ENCODE results near the gene MAG. TPM values are rescaled to one million over a fixed set of nuclear protein-coding genes. Genes with fewer than 3 reads are reported as not detected.

MAG gene
- total RNA-seq, 6 experiments from 2014 or later = not detected

DNA sequence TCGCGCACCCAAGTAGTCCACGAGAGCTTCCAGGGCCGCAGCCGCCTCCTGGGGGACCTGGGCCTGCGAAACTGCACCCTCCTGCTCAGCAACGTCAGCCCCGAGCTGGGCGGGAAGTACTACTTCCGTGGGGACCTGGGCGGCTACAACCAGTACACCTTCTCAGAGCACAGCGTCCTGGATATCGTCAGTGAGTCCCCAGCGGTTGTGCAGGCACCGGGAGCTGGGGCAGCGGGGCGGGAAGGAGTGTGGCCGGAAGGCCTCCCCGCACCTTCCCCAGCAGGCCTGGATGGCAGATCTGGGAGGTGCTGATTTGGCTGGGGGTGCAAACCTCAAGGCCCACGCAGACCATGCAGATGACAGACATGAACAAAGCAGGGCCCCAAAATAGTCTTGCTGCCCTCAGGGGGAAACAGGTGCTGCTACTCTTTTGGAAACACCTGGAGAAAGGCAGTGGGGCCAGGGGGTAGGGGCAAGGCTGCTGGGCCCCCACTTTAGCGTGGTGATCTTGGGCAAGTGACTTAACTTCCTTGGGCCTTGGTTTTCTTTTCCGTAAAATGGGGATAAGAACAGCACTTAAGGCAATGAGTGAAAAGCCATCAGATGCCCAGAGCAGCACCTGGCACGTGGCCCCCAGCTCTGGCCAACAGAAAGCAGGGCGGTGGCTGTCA, 4.0 kb downstream of the MAG start:
- H3K36me3 Mint-ChIP-seq (ENCODE audit: low read depth) = no peaks in the 10 kb centered on the region
- no peak for DNase-seq
- H3K9me3 Mint-ChIP-seq = no peaks in the 10 kb centered on the region
- TF ChIP-seq, protein P1, sequence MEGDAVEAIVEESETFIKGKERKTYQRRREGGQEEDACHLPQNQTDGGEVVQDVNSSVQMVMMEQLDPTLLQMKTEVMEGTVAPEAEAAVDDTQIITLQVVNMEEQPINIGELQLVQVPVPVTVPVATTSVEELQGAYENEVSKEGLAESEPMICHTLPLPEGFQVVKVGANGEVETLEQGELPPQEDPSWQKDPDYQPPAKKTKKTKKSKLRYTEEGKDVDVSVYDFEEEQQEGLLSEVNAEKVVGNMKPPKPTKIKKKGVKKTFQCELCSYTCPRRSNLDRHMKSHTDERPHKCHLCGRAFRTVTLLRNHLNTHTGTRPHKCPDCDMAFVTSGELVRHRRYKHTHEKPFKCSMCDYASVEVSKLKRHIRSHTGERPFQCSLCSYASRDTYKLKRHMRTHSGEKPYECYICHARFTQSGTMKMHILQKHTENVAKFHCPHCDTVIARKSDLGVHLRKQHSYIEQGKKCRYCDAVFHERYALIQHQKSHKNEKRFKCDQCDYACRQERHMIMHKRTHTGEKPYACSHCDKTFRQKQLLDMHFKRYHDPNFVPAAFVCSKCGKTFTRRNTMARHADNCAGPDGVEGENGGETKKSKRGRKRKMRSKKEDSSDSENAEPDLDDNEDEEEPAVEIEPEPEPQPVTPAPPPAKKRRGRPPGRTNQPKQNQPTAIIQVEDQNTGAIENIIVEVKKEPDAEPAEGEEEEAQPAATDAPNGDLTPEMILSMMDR (IDR thresholded peaks at IDR 0.05) = no peak
- H3K4me1 Mint-ChIP-seq (ENCODE audit: low read depth) = no peaks in the 10 kb centered on the region
- peaks cover 18% of the 10 kb centered on the region for H3K27me3 Mint-ChIP-seq (ENCODE audit: insufficient read depth)
- H3K4me3 Mint-ChIP-seq = no peak overlapping the region
- no peak overlapping the region for H3K27ac Mint-ChIP-seq

DNA sequence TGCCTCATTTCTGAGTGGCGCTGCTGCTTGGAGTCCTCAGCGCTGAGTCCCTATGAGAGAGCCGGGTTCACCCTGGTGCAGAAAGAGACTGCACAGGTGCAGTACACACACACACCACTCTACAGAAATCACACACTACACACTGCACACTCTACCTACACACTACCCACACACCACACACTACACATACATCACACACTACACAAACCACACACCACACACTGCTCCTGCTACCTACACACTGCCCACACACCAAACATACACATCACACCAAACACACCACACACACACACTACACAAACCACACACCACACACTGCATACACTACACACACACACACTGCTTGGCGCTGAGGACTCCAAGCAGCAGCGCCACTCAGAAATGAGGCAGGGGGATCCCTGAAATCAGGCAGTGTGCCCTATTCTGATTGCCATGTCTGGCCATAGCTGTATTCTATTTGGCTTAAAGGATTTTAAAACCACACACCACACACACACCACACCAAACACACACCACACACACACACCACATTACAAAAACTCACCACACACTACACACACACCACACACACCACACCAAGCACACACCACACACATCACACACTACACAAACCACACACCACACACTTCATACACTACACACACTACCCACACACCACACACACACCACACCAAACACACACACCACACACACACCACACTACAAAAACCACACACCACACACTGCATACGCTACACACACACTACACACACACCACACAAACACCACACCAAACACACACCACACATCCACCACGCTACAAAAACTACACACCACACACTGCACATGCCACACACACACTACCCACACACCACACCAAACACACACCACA, 4.9 kb downstream of the MAG start:
- DNase-seq = no peak
- Mint-ChIP-seq H3K27ac (no peak overlapping the region), H3K9me3 (no peaks in the 10 kb centered on the region), H3K36me3 (ENCODE audit: low read depth) (no peaks in the 10 kb centered on the region), H3K4me1 (ENCODE audit: low read depth) (no peaks in the 10 kb centered on the region), H3K27me3 (ENCODE audit: insufficient read depth) (peaks cover 15% of the 10 kb centered on the region), H3K4me3 (no peak overlapping the region)
- TF ChIP-seq, protein P1 (IDR thresholded peaks at IDR 0.05) = no peak

DNA sequence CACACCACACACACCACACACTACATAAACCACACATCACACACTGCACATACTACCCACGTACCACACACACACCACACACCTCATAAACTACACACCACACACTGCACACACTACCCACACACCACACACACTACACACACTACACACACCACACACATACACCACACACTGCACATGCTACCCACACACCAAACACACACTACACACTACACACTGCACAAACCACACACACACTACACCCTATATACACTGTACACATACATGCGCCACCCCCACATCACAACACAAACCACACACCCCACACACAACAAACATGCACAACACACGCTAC, 5.5 kb downstream of the MAG start:
- Mint-ChIP-seq H3K36me3 (ENCODE audit: low read depth) (no peaks in the 10 kb centered on the region), H3K27ac (no peak overlapping the region), H3K9me3 (no peaks in the 10 kb centered on the region), H3K4me1 (ENCODE audit: low read depth) (no peaks in the 10 kb centered on the region), H3K4me3 (no peak overlapping the region), H3K27me3 (ENCODE audit: insufficient read depth) (peaks cover 16% of the 10 kb centered on the region)
- TF ChIP-seq, protein P1 (IDR thresholded peaks at IDR 0.05) = no peak
- no peak for DNase-seq

DNA sequence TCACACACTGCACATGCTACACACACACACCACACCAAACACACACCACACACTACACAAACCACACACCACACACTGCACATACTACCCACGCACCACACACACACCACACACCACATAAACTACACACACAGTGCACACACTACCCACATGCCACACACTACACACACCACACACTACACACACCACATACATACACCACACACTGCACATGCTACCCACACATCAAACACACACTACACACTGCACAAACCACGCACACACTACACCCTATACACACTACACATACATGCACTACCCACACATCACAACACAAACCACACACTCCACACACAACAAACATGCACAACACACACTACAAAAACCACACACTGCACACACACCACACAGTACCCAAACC, 6.0 kb downstream of the MAG start:
- TF ChIP-seq, protein P1 (IDR thresholded peaks at IDR 0.05) = no peak
- Mint-ChIP-seq H3K9me3 (no peaks in the 10 kb centered on the region), H3K27ac (no peak overlapping the region)

DNA sequence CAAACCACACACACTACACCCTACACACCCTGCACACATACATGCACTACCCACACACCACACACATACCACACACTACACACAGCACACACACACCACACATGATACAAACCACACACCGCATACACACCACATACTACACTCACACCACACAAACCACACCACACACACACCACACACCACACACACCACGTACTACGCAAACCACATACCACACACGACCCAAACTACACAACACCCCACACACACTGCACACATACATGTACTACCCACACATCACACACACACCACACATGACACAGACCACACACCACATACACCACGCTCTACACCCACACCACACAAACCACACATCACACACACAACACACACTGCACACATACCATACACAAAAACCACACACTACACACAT, 6.6 kb downstream of the MAG start:
- TF ChIP-seq, protein P1 (IDR thresholded peaks at IDR 0.05) = no peak
- Mint-ChIP-seq H3K4me1 (ENCODE audit: low read depth) (no peaks in the 10 kb centered on the region), H3K27ac (no peak overlapping the region), H3K9me3 (no peaks in the 10 kb centered on the region), H3K36me3 (ENCODE audit: low read depth) (no peaks in the 10 kb centered on the region), H3K27me3 (ENCODE audit: insufficient read depth) (peaks cover 7% of the 10 kb centered on the region), H3K4me3 (no peak overlapping the region)
- DNase-seq = no peak

More for the DNA sequence above, 6.0 kb downstream of the MAG start:
- Mint-ChIP-seq H3K27me3 (ENCODE audit: insufficient read depth) (peaks cover 14% of the 10 kb centered on the region), H3K4me3 (no peak overlapping the region), H3K4me1 (ENCODE audit: low read depth) (no peaks in the 10 kb centered on the region), H3K36me3 (ENCODE audit: low read depth) (no peaks in the 10 kb centered on the region)
- no peak for DNase-seq

All from HFFc6 (cell line).